Measurements from ENCODE around the gene LRRK1. TPM values are rescaled to one million over a fixed set of nuclear protein-coding genes. Genes with fewer than 3 reads are reported as not detected.
A peak's percentile ranks its signal among the peaks of the same experiment; 100 is the strongest.

The LRRK1 gene
- total RNA-seq, 1 donor from 2014 or later = 105 TPM

- Histone ChIP-seq H3K4me3 (no peak overlapping the region), H3K9me3 (no peaks in the 10 kb centered on the region), H3K36me3 (no peaks in the 10 kb centered on the region), H3K4me1 (peaks cover 0 to 10% of the 10 kb centered on the region in 2 donors), H3K27me3 (no peaks in the 10 kb centered on the region), H3K27ac (peak overlapping the region in 1 of 2 donors; percentile 16)
- no peak for TF ChIP-seq CTCF (IDR thresholded peaks at IDR 0.05)
- intact Hi-C loops (cut with DNase I) = loop anchor here (5.0 kb wide), 1 partner anchor 73 kb away; no protein-coding TSS in a partner anchor
- no peak for DNase-seq (ENCODE audit: low spot score in 2 of 2)
These were observed 171.3 kb downstream of the LRRK1 start for GRCh38 chr15:101090428-101090790.

- peak overlapping the region; percentile 47 to 64 for H3K27ac ChIP-seq
- no peaks in the 10 kb centered on the region for H3K36me3 ChIP-seq
- no peak overlapping the region for H3K4me3 ChIP-seq
- peaks cover 0 to 10% of the 10 kb centered on the region in 2 donors for H3K4me1 ChIP-seq
- H3K27me3 ChIP-seq = no peaks in the 10 kb centered on the region
- no peaks in the 10 kb centered on the region for H3K9me3 ChIP-seq
- no peak for TF ChIP-seq CTCF (IDR thresholded peaks at IDR 0.05)
- intact Hi-C loops (cut with DNase I) = loop anchor here (5.0 kb wide), 1 partner anchor 74 kb away; no protein-coding TSS in a partner anchor
- DNase-seq (ENCODE audit: low spot score in 2 of 2) = peak in 1 of 2 donors; percentile 68
These were observed 172.2 kb downstream of the LRRK1 start for GRCh38 chr15:101091080-101092017.

DNA sequence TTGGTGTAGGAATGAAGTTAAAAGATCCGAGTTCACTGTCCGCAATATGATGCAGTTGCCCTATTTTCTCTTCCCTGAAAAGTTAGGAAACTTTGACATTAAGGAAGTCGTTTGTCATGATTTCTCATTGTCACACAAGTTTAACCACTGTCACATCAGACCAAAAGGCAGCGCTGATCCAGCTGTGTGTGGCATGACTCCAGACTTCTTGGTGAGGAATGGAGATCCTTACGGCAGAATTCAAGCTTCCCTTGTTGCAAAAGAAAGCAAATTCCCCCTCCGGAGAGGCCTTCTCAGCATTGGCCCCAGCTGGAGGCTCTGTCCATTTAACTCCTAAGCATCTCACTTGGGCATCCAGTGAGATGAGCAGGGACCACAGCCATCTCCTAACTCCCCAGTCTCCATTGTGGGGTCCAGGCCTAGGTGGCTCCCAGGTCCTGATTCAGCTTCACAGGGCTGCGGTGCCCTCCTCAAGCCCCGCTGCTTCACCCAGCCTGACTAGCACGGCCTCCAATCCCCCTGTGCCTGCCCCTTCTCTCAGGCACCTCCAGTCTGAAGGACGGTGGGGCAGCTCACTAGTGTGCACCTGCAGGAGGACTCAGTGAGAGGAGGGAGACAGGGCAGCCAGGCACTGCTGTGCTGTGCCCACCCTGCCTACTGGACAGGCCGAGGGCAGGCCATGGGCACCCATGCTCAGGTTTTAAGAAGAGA, 173.2 kb downstream of the LRRK1 start:
- Histone ChIP-seq H3K9me3 (no peaks in the 10 kb centered on the region), H3K4me3 (no peak overlapping the region), H3K4me1 (peaks cover 0 to 10% of the 10 kb centered on the region in 2 donors), H3K27me3 (no peaks in the 10 kb centered on the region), H3K27ac (peak overlapping the region in 1 of 2 donors; percentile 64), H3K36me3 (no peaks in the 10 kb centered on the region)
- no peak for DNase-seq (ENCODE audit: low spot score in 2 of 2)
- intact Hi-C loops (cut with DNase I) = loop anchor here (5.0 kb wide), 1 partner anchor 75 kb away; no protein-coding TSS in a partner anchor
- TF ChIP-seq CTCF (IDR thresholded peaks at IDR 0.05) = no peak

DNA sequence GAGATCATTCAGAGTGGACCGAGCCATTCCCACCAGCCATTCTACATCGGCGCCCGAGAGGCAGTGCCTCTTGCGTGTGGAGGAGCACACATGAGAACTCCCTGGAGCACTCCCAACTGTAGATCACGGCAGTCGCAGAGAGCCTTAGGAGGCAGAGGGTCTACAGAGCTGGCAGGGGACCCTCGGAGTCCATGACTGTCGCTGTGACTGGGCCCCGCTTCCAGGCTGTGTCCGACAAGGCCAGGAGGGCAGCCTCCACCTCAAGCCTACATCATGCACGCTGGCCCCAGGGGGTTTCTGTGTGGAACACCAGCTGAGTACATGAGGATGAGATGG, 173.7 kb downstream of the LRRK1 start:
- peak overlapping the region in 1 of 2 donors; percentile 26 for H3K27ac ChIP-seq
- no peak for DNase-seq (ENCODE audit: low spot score in 2 of 2)
- intact Hi-C loops (cut with DNase I) = loop anchor here (5.0 kb wide), 1 partner anchor 76 kb away; no protein-coding TSS in a partner anchor

More for the DNA sequence above, 173.7 kb downstream of the LRRK1 start:
- no peak for TF ChIP-seq CTCF (IDR thresholded peaks at IDR 0.05)
- no peaks in the 10 kb centered on the region for H3K9me3 ChIP-seq
- no peaks in the 10 kb centered on the region for H3K36me3 ChIP-seq
- H3K4me1 ChIP-seq = peaks cover 0 to 10% of the 10 kb centered on the region in 2 donors
- H3K4me3 ChIP-seq = no peak overlapping the region
- H3K27me3 ChIP-seq = no peaks in the 10 kb centered on the region
